Epidermal melanocyte (primary cell): ENCODE results near the gene PON3.

ENCODE experiments used
- DNase-seq: peaks from one replicate; pipeline ENCODE4 v3.0.0; 2011; ENCODE audit warnings: low spot score; ENCODE audit not compliant: insufficient read length

The PON3 gene

GRCh38 chr7:95396136-95397032 is at the start of gene PON3:
Gene PON3, minus strand, starts transcription at chr7:95396375. Its CDS starts 25 bp downstream, at chr7:95396350.
- no peak for DNase-seq

GRCh38 chr7:95444796-95445195 is 48.6 kb upstream of the PON3 start:
- DNase-seq = no peak

GRCh38 chr7:95441042-95441823 is 45.1 kb upstream of the PON3 start:
- no peak for DNase-seq

GRCh38 chr7:95440394-95441038 is 44.3 kb upstream of the PON3 start:
- no peak for DNase-seq

- no peak for DNase-seq
Measured at GRCh38 chr7:95436407-95436806, 40.2 kb upstream of the PON3 start.

- no peak for DNase-seq
Measured at GRCh38 chr7:95435422-95435780, 39.2 kb upstream of the PON3 start.

- DNase-seq = peak; percentile 81
Measured at GRCh38 chr7:95434557-95435421, 38.6 kb upstream of the PON3 start, which contains the start of gene PON2. Gene PON2, minus strand, starts transcription at chr7:95435028. Its CDS starts 77 bp downstream, at chr7:95434951.

GRCh38 chr7:95433952-95434556 is 37.9 kb upstream of the PON3 start:
- DNase-seq = no peak

GRCh38 chr7:95433129-95433528 is 37.0 kb upstream of the PON3 start:
- DNase-seq = no peak

GRCh38 chr7:95432606-95433005 is 36.4 kb upstream of the PON3 start:
- no peak for DNase-seq

- DNase-seq = no peak
Measured at GRCh38 chr7:95430864-95431263, 34.7 kb upstream of the PON3 start.

- no peak for DNase-seq
Measured at GRCh38 chr7:95429241-95429990, 33.2 kb upstream of the PON3 start.

GRCh38 chr7:95427914-95428516 is 31.8 kb upstream of the PON3 start:
- DNase-seq = no peak

- no peak for DNase-seq
Measured at GRCh38 chr7:95427166-95427565, 31.0 kb upstream of the PON3 start.

GRCh38 chr7:95425694-95426093 is 29.5 kb upstream of the PON3 start:
- no peak for DNase-seq

GRCh38 chr7:95424716-95425115 is 28.5 kb upstream of the PON3 start:
- DNase-seq = no peak

- DNase-seq = no peak
Measured at GRCh38 chr7:95421847-95422444, 25.8 kb upstream of the PON3 start.

- DNase-seq = no peak
Measured at GRCh38 chr7:95421000-95421846, 25.0 kb upstream of the PON3 start.
